Ovary (tissue), 9 donors: Measurements from ENCODE around the gene CALCB. TPM values are rescaled to one million over a fixed set of nuclear protein-coding genes. Genes with fewer than 3 reads are reported as not detected.

Experiments
- DNase-seq, 5 donors: peaks; one replicate each; pipeline ENCODE4 v3.0.0-alpha.2; 2019 to 2020
- H3K27ac ChIP-seq, 2 donors: fragments of 200-600 bp; one replicate each; pipeline versions ENCODE4 v1.5.1 to v1.8.0; 2019 to 2022
- H3K27me3 ChIP-seq: fragments of 200-600 bp; one replicate; pipeline ENCODE4 v1.8.0; 2022
- H3K36me3 ChIP-seq: fragments of 200-600 bp; sonication (generic); one replicate; pipeline ENCODE4 v1.5.1; 2019
- H3K4me1 ChIP-seq: one replicate; pipeline ENCODE4 v1.8.1; 2013; ENCODE audit warnings: mild to moderate bottlenecking, moderate library complexity; ENCODE audit not compliant: insufficient read depth
- H3K4me3 ChIP-seq: fragments of 200-600 bp; sonication (generic); one replicate; pipeline ENCODE4 v1.5.1; 2017
- H3K9me3 ChIP-seq, 2 donors: fragments of 200-600 bp in 1 of 2; sonication (generic) in 1 of 2; one replicate each; pipeline versions ENCODE4 v1.5.1 to v1.8.1; 2013 to 2019; ENCODE audit warnings: mild to moderate bottlenecking in 1 of 2, moderate library complexity in 1 of 2
- CTCF ChIP-seq, 3 donors: fragments of 450-650 bp in 2 of 3; fragments of 200-600 bp in 1 of 3; IDR thresholded peaks; one replicate each; pipeline versions ENCODE4 v1.5.1 to v1.8.0; 2016 to 2022; ENCODE audit warnings: antibody characterized with exemption in 3 of 3, mild to moderate bottlenecking in 1 of 3
- EP300 ChIP-seq: sonication (generic); formaldehyde crosslinking; IDR thresholded peaks from one replicate; pipeline ENCODE4 v1.6.1; 2017; ENCODE audit warnings: antibody characterized with exemption
- POLR2A ChIP-seq: fragments of 450-650 bp; IDR thresholded peaks from one replicate; pipeline ENCODE4 v1.6.1; 2017; ENCODE audit warnings: antibody characterized with exemption, mild to moderate bottlenecking, moderate library complexity
- WGBS, 3 donors: extraction: QIAGEN DNeasy Blood & Tissue Kit in 1 of 3; methylation state at CpG; one replicate each; pipeline versions ENCODE4 v1.1.5 to v1.1.7; 2013 to 2017; 5-methylcytosine and 5-hydroxymethylcytosine counted together
- intact Hi-C, 4 donors: fragments of 100-400 bp; cut with DNase I; formaldehyde crosslinking; loops; one replicate each; pipeline versions ENCODE4 v1.11.0 to v1.15.1; 2022 to 2023
- polyA plus RNA-seq, 2 donors: library from polyadenylated mRNA; stranded (reverse); fragments of 200-250 nt in 1 of 2; fragments of 350-450 nt in 1 of 2; fragmentation: Illumina TruSeq in 1 of 2; extraction: RNeasy Lipid Tissue Mini Kit (QIAGEN cat#74804) in 1 of 2; gene quantifications; one replicate each; pipeline ENCODE4 v1.2.3, GENCODE V29; 2013 to 2014
- total RNA-seq, 7 donors: library from RNA; depleted of rRNA in 2 of 7; stranded (reverse); fragments of >200 nt in 2 of 7; fragmentation: NEBNext Ultra II Directional in 3 of 7; extraction: Animal tissue kit (Norgen Biotek cat#: 25700) in 3 of 7; gene quantifications; one replicate each; pipeline versions ENCODE4 v1.1.0 to v1.2.4, GENCODE V29; 2016 to 2023
- donor health status: DM: no; HTN: no; CAD: no; lungs with moderate emphysema.
- donor health status: DM: no; HTN: no; CAD: no.
- donor health status: Bipolar disorder and iron deficiency.
- donor health status: DM: yes; HTN: yes; CAD: no.
- donor health status: DM: no; HTN: no; CAD: no.
- donor health status: DM: yes; HTN: yes; CAD: no.

Gene CALCB
- total and polyA plus RNA-seq, 9 donors, result 0.02 to 0.23 (median 0.08) TPM; not detected in 6

- H3K4me1 ChIP-seq, result no peaks in the 10 kb centered on the region
- H3K9me3 ChIP-seq, result no peaks in the 10 kb centered on the region
- no peak overlapping the region for H3K27ac ChIP-seq
- H3K4me3 ChIP-seq, result no peak overlapping the region
- H3K36me3 ChIP-seq, result no peaks in the 10 kb centered on the region
- TF ChIP-seq CTCF (IDR thresholded peaks at IDR 0.05), result no peak
- TF ChIP-seq EP300, result no peak
- TF ChIP-seq POLR2A, result no peak
- no peak for DNase-seq
- intact Hi-C loops, result no loop called here
- H3K27me3 ChIP-seq, result no peaks in the 10 kb centered on the region
- 65 to 76% (median 70%) methylated on average over 4 of the region's 4 CpGs for WGBS, 3 donors
Measured at GRCh38 chr11:15107730-15108515, 34.5 kb downstream of the CALCB start.

- 65 to 86% (median 83%) methylated on average over 2 of the region's 2 CpGs for WGBS, 3 donors
- Histone ChIP-seq H3K27ac (no peak overlapping the region), H3K4me3 (no peak overlapping the region), H3K27me3 (no peaks in the 10 kb centered on the region), H3K9me3 (no peaks in the 10 kb centered on the region), H3K4me1 (no peaks in the 10 kb centered on the region), H3K36me3 (no peaks in the 10 kb centered on the region)
- intact Hi-C loops, result no loop called here
- no peak for DNase-seq
- TF ChIP-seq POLR2A, result no peak
- TF ChIP-seq EP300, result no peak
- no peak for TF ChIP-seq CTCF (IDR thresholded peaks at IDR 0.05)
Measured at GRCh38 chr11:15108592-15109130, 35.3 kb downstream of the CALCB start.

GRCh38 chr11:15109602-15110001 is 36.2 kb downstream of the CALCB start:
- no peak for DNase-seq
- no peaks in the 10 kb centered on the region for H3K9me3 ChIP-seq
- H3K36me3 ChIP-seq, result no peaks in the 10 kb centered on the region
- H3K4me1 ChIP-seq, result no peaks in the 10 kb centered on the region
- TF ChIP-seq EP300 (no peak), CTCF (IDR thresholded peaks at IDR 0.05) (no peak)
- H3K4me3 ChIP-seq, result no peak overlapping the region
- no peaks in the 10 kb centered on the region for H3K27me3 ChIP-seq
- WGBS, 3 donors, result 60 to 72% (median 61%) methylated on average over 2 of the region's 2 CpGs
- no peak overlapping the region for H3K27ac ChIP-seq
- intact Hi-C loops, result no loop called here

GRCh38 chr11:15111215-15111614 is 37.8 kb downstream of the CALCB start:
- no peaks in the 10 kb centered on the region for H3K36me3 ChIP-seq
- no peaks in the 10 kb centered on the region for H3K27me3 ChIP-seq
- H3K4me1 ChIP-seq, result no peaks in the 10 kb centered on the region
- H3K4me3 ChIP-seq, result no peak overlapping the region
- no peaks in the 10 kb centered on the region for H3K9me3 ChIP-seq
- no peak for DNase-seq
- intact Hi-C loops, result no loop called here
- TF ChIP-seq EP300, result no peak
- TF ChIP-seq CTCF (IDR thresholded peaks at IDR 0.05), result no peak
- no peak for TF ChIP-seq POLR2A
- 82 to 98% (median 93%) methylated on average over 3 of the region's 3 CpGs for WGBS, 3 donors
- H3K27ac ChIP-seq, result no peak overlapping the region
